H1 (cell line): ENCODE data around the gene UXT. TPM values are rescaled to one million over a fixed set of nuclear protein-coding genes. Genes with fewer than 3 reads are reported as not detected.

Source experiments
- CTCF ChIA-PET: fragments of 300-600 bp; sonication (Branson Sonifier 250); formaldehyde crosslinking; loops from one replicate; lab custom pipeline; 2021; ENCODE audit not compliant: partially characterized antibody; lab: Charles Lee
- POLR2A ChIA-PET: fragments of 300-600 bp; sonication (Branson Sonifier 250); formaldehyde crosslinking; loops from one replicate; lab custom pipeline; 2021; ENCODE audit warnings: inconsistent platforms; ENCODE audit not compliant: partially characterized antibody; lab: Charles Lee
- DNase-seq, 2 experiments: peaks; one replicate each; pipeline versions ENCODE4 v3.0.0 to v3.0.0-alpha.2; 2010 to 2022; ENCODE audit warnings: low spot score in 2 of 2, low read depth in 1 of 2, mixed read lengths in 1 of 2
- FAIRE-seq: peaks from 2 replicates; lab custom pipeline; 2011; peaks lifted over from hg19 to GRCh38; lab: Jason Lieb, UNC
- H2AFZ ChIP-seq: 2 replicates; pipeline ENCODE4 v1.8.1; 2012; ENCODE audit warnings: low read length, inconsistent platforms
- H2AK5ac ChIP-seq: 2 replicates; pipeline ENCODE4 v1.6.1; 2013; ENCODE audit warnings: low read depth, low read length
- H2BK120ac ChIP-seq: replicated peaks from 2 replicates; pipeline ENCODE3; 2013; ENCODE audit warnings: low read depth, low read length, inconsistent platforms
- H2BK12ac ChIP-seq: 2 replicates; pipeline ENCODE4 v1.6.1; 2013; ENCODE audit warnings: low read depth, low read length
- H2BK15ac ChIP-seq: 2 replicates; pipeline ENCODE4 v1.6.1; 2013; ENCODE audit warnings: low read length
- H2BK20ac ChIP-seq: 2 replicates; pipeline ENCODE4 v1.6.1; 2013; ENCODE audit warnings: low read length
- H2BK5ac ChIP-seq: 2 replicates; pipeline ENCODE4 v1.6.1; 2013; ENCODE audit warnings: low read depth, low read length
- H3K14ac ChIP-seq: 2 replicates; pipeline ENCODE4 v1.6.1; 2013; ENCODE audit warnings: inconsistent platforms; ENCODE audit not compliant: insufficient read length
- H3K18ac ChIP-seq: 2 replicates; pipeline ENCODE4 v1.6.1; 2013; ENCODE audit warnings: low read length; ENCODE audit errors: extremely low read depth
- H3K23ac ChIP-seq: 2 replicates; pipeline ENCODE4 v1.6.1; 2013; ENCODE audit warnings: inconsistent platforms; ENCODE audit not compliant: insufficient read length
- H3K23me2 ChIP-seq: 2 replicates; pipeline ENCODE4 v1.6.1; 2013; ENCODE audit warnings: low read depth, low read length
- H3K27ac ChIP-seq: 2 replicates; pipeline ENCODE4 v1.6.1; 2011; ENCODE audit warnings: low read depth, low read length, inconsistent platforms
- H3K27me3 ChIP-seq, 4 experiments: replicated peaks in 1 of 4; 1 replicate in 1 of 4; 2 replicates in 3 of 4; pipeline versions ENCODE4 v1.6.1 to v1.8.1; 2011 to 2013; ENCODE audit warnings: low read length in 3 of 4, mild to moderate bottlenecking in 3 of 4, inconsistent platforms in 2 of 4, mixed read lengths in 2 of 4, moderate library complexity in 1 of 4; ENCODE audit not compliant: control insufficient read depth in 3 of 4, insufficient read depth in 3 of 4; ENCODE audit errors: extremely low read depth in 1 of 4
- H3K36me3 ChIP-seq, 4 experiments: 2 replicates each; pipeline versions ENCODE4 v1.6.1 to v1.8.1; 2011 to 2013; ENCODE audit warnings: mild to moderate bottlenecking in 4 of 4, low read length in 3 of 4, moderate library complexity in 2 of 4, control low read depth in 1 of 4, inconsistent platforms in 1 of 4; ENCODE audit not compliant: insufficient read depth in 4 of 4, control insufficient read depth in 2 of 4
- H3K4ac ChIP-seq: replicated peaks from 2 replicates; pipeline ENCODE3; 2013; ENCODE audit warnings: low read length, low read depth, mixed read lengths, inconsistent platforms; ENCODE audit not compliant: insufficient read length
- H3K4me1 ChIP-seq, 4 experiments: replicated peaks in 1 of 4; 1 replicate in 1 of 4; 2 replicates in 3 of 4; pipeline versions ENCODE4 v1.6.1 to v1.8.1; 2011 to 2013; ENCODE audit warnings: low read length in 3 of 4, inconsistent platforms in 2 of 4, mixed read lengths in 1 of 4; ENCODE audit not compliant: insufficient read depth in 4 of 4, control insufficient read depth in 3 of 4
- H3K4me2 ChIP-seq, 2 experiments: 2 replicates each; pipeline versions ENCODE4 v1.6.1 to v1.8.1; 2011 to 2013; ENCODE audit warnings: low read depth in 2 of 2, low read length in 2 of 2, control low read depth in 1 of 2, inconsistent platforms in 1 of 2, mild to moderate bottlenecking in 1 of 2; ENCODE audit not compliant: insufficient read depth in 1 of 2
- H3K4me3 ChIP-seq, 4 experiments: fragments of 200-600, 300-600 bp in 1 of 4; sonication (generic), shearing (Covaris generic), sonication (Bioruptor Twin) in 1 of 4; 2 replicates each; pipeline versions ENCODE4 v1.5.1 to v1.8.1; 2011 to 2016; ENCODE audit warnings: low read length in 4 of 4, low read depth in 3 of 4, control low read depth in 2 of 4, inconsistent platforms in 2 of 4, mild to moderate bottlenecking in 2 of 4, mixed read lengths in 1 of 4, moderate library complexity in 1 of 4; ENCODE audit not compliant: insufficient read depth in 2 of 4; ENCODE audit errors: extremely low read depth in 1 of 4
- H3K56ac ChIP-seq: replicated peaks from 2 replicates; pipeline ENCODE3; 2013; ENCODE audit warnings: low read depth, mild to moderate bottlenecking, mixed read lengths, low read length, inconsistent platforms; ENCODE audit not compliant: insufficient read length
- H3K79me1 ChIP-seq: 2 replicates; pipeline ENCODE4 v1.6.1; 2013; ENCODE audit warnings: low read depth, low read length, control low read depth
- H3K79me2 ChIP-seq, 2 experiments: 2 replicates each; pipeline versions ENCODE4 v1.6.1 to v1.8.1; 2012 to 2013; ENCODE audit warnings: low read length in 2 of 2, mild to moderate bottlenecking in 2 of 2, inconsistent platforms in 1 of 2; ENCODE audit not compliant: insufficient read depth in 2 of 2, control insufficient read depth in 1 of 2
- H3K9ac ChIP-seq, 4 experiments: replicated peaks in 1 of 4; 1 replicate in 1 of 4; 2 replicates in 3 of 4; pipeline versions ENCODE4 v1.6.1 to v1.8.1; 2011 to 2013; ENCODE audit warnings: low read depth in 3 of 4, low read length in 3 of 4, control low read depth in 2 of 4, mild to moderate bottlenecking in 2 of 4, moderate library complexity in 2 of 4, inconsistent platforms in 1 of 4; ENCODE audit errors: extremely low read depth in 1 of 4
- H3K9me3 ChIP-seq, 2 experiments: 2 replicates each; pipeline versions ENCODE4 v1.6.1 to v1.8.1; 2012 to 2013; ENCODE audit warnings: mild to moderate bottlenecking in 2 of 2, moderate library complexity in 2 of 2, control low read depth in 1 of 2, inconsistent platforms in 1 of 2, low read depth in 1 of 2, low read length in 1 of 2, mixed read lengths in 1 of 2; ENCODE audit not compliant: insufficient read depth in 2 of 2
- H4K20me1 ChIP-seq, 2 experiments: replicated peaks in 1 of 2; 2 replicates each; pipeline versions ENCODE3 to v1.8.1; 2011 to 2013; ENCODE audit warnings: inconsistent platforms in 2 of 2, low read length in 2 of 2, mild to moderate bottlenecking in 1 of 2; ENCODE audit not compliant: insufficient read depth in 2 of 2, control insufficient read depth in 1 of 2
- H4K5ac ChIP-seq: 2 replicates; pipeline ENCODE4 v1.6.1; 2013; ENCODE audit warnings: low read length, low read depth, mixed read lengths, inconsistent platforms; ENCODE audit not compliant: insufficient read length
- H4K8ac ChIP-seq: 2 replicates; pipeline ENCODE4 v1.8.0; 2013; ENCODE audit warnings: mild to moderate bottlenecking, moderate library complexity, low read length, inconsistent platforms; ENCODE audit not compliant: insufficient read depth; ENCODE audit errors: extremely low read depth
- H4K91ac ChIP-seq: replicated peaks from 2 replicates; pipeline ENCODE3; 2013; ENCODE audit warnings: low read length, mixed read lengths, inconsistent platforms; ENCODE audit not compliant: insufficient read length
- ATF3 ChIP-seq: IDR thresholded peaks from 2 replicates; pipeline ENCODE4 v1.6.1; 2011; ENCODE audit warnings: low read depth, mild to moderate bottlenecking, low read length; ENCODE audit not compliant: insufficient read depth
- BCL11A ChIP-seq, 2 experiments: IDR thresholded peaks; one replicate each; pipeline ENCODE4 v1.6.1; 2011; ENCODE audit warnings: low read depth in 2 of 2, low read length in 2 of 2, mild to moderate bottlenecking in 2 of 2
- EP300 ChIP-seq, 2 experiments: IDR thresholded peaks; 1 replicate in 1 of 2; 2 replicates in 1 of 2; pipeline ENCODE4 v1.6.1; 2011 to 2012; ENCODE audit warnings: low read depth in 2 of 2, low read length in 2 of 2, mild to moderate bottlenecking in 2 of 2, borderline replicate concordance in 1 of 2, inconsistent platforms in 1 of 2, moderate library complexity in 1 of 2
- FOSL1 ChIP-seq: IDR thresholded peaks from 2 replicates; pipeline ENCODE4 v1.6.1; 2011; ENCODE audit warnings: mild to moderate bottlenecking, low read depth, low read length, moderate library complexity; ENCODE audit not compliant: insufficient read depth
- JUND ChIP-seq: IDR thresholded peaks from 2 replicates; pipeline ENCODE4 v1.6.1; 2011; ENCODE audit warnings: mild to moderate bottlenecking, improper control_type of control experiment, low read length
- KDM1A ChIP-seq: fragments of 200-600, 300-600 bp; sonication (generic); IDR thresholded peaks from 2 replicates; pipeline ENCODE4 v1.7.1; 2016; ENCODE audit warnings: mild to moderate bottlenecking, low read length, borderline replicate concordance
- NANOG ChIP-seq: IDR thresholded peaks from 2 replicates; pipeline ENCODE4 v1.6.1; 2011; ENCODE audit warnings: low read length, low read depth, mild to moderate bottlenecking, inconsistent platforms; ENCODE audit not compliant: insufficient read depth, poor library complexity, severe bottlenecking
- RNF2 ChIP-seq: fragments of 200-900, 300-1000 bp; sonication (generic); IDR thresholded peaks from 2 replicates; pipeline ENCODE4 v1.7.1; 2016; ENCODE audit warnings: borderline replicate concordance, low read depth, mild to moderate bottlenecking, antibody characterized with exemption, low read length; ENCODE audit not compliant: poor library complexity, severe bottlenecking; ENCODE audit errors: missing control alignments
- SAP30 ChIP-seq: fragments of 300-600 bp; sonication (generic); IDR thresholded peaks from 2 replicates; pipeline ENCODE4 v1.7.1; 2012; ENCODE audit warnings: low read length, moderate library complexity, mild to moderate bottlenecking, inconsistent platforms; ENCODE audit not compliant: insufficient read depth, insufficient replicate concordance
- SIN3A ChIP-seq, 2 experiments: IDR thresholded peaks in 1 of 2; conservative IDR thresholded peaks in 1 of 2; 2 replicates each; pipeline ENCODE4 v1.6.1; 2011 to 2012; ENCODE audit warnings: low read length in 2 of 2, improper control_type of control experiment in 1 of 2, low read depth in 1 of 2, mild to moderate bottlenecking in 1 of 2
- ZNF274 ChIP-seq: IDR thresholded peaks from 2 replicates; pipeline ENCODE4 v1.7.0; 2012; ENCODE audit warnings: low read length, borderline replicate concordance; ENCODE audit errors: extremely low read depth
- WGBS, 2 experiments: shearing (Covaris generic) in 1 of 2; methylation state at CpG; one replicate each; pipeline versions ENCODE4 v1.1.6 to v1.1.7; 2013 to 2015; ENCODE audit warnings: low lambda C conversion rate in 2 of 2, mixed read lengths in 2 of 2, inconsistent platforms in 1 of 2, low coverage in 1 of 2, missing lambda C conversion rate in 1 of 2; ENCODE audit not compliant: insufficient replicate concordance in 2 of 2, insufficient coverage in 1 of 2, insufficient read length in 1 of 2; ENCODE audit errors: extremely low coverage in 1 of 2, missing lambda C conversion rate in 1 of 2; 5-methylcytosine and 5-hydroxymethylcytosine counted together
- polyA plus RNA-seq, 7 experiments: library from polyadenylated mRNA; depleted of rRNA in 3 of 7; stranded (reverse) in 5 of 7; unstranded in 2 of 7; fragments of >200 nt in 5 of 7; fragments of 200-250 nt in 2 of 7; gene quantifications; 1 replicate in 5 of 7; 2 replicates in 1 of 7; 4 replicates in 1 of 7; pipeline versions ENCODE4 v1.2.1 to v1.2.3, GENCODE V29; 2011 to 2013; ENCODE audit warnings: missing spikeins in 2 of 7, mixed read lengths in 2 of 7
- total RNA-seq: library from RNA; stranded (reverse); fragmentation: NEBNext Ultra II Directional; extraction: Animal tissue kit (Norgen Biotek cat#: 25700); gene quantifications from 2 replicates; pipeline ENCODE4 v1.2.1, GENCODE V29; 2021

The UXT gene
- total and polyA plus RNA-seq, 2 of the 8 experiments (the other 6 are each of a cell fraction or from before 2014, with no cell fraction given) = 69.4 to 116 TPM

GRCh38 chrX:47648376-47648775, 10.6 kb downstream of the UXT start:
- Histone ChIP-seq H4K91ac (no peak overlapping the region), H3K4me3 (no peak overlapping the region), H2BK20ac (no peak overlapping the region), H3K56ac (no peak overlapping the region), H2BK15ac (no peak overlapping the region), H3K27ac (no peak overlapping the region), H3K79me2 (peaks cover 4 to 21% of the 10 kb centered on the region in 2 experiments; a peak in 3 of 4 replicates), H3K79me1 (no peaks in the 10 kb centered on the region; the same call in 1 of the 2 replicates), H2BK12ac (no peak overlapping the region), H2AFZ (no peak overlapping the region), H3K4me2 (no peak overlapping the region; a peak in 1 of 4 replicates), H3K27me3 (no peaks in the 10 kb centered on the region), H3K9ac (no peak overlapping the region), H3K36me3 (peaks cover 0 to 3% (median 1%) of the 10 kb centered on the region in 4 experiments; a peak in 1 of 8 replicates), H3K9me3 (no peaks in the 10 kb centered on the region), H3K23me2 (no peaks in the 10 kb centered on the region; the same call in 1 of the 2 replicates), H3K14ac (no peak overlapping the region), H3K4me1 (peaks cover 0 to 6% (median 1%) of the 10 kb centered on the region in 4 experiments; a peak in 3 of 7 replicates), H3K4ac (no peak overlapping the region), H4K20me1 (peaks cover 0 to 8% of the 10 kb centered on the region in 2 experiments), H4K5ac (no peak overlapping the region), H2BK5ac (no peak overlapping the region), H2AK5ac (no peak overlapping the region), H4K8ac (no peak overlapping the region), H3K23ac (no peak overlapping the region), H3K18ac (no peak overlapping the region), H2BK120ac (no peak overlapping the region)
- DNase-seq = no peak
- WGBS, 2 experiments = 100% methylated on average over 2 of the region's 2 CpGs; no CpG with 5 or more reads in 1 of the 2 experiments
- CTCF ChIA-PET = interaction anchor here (0.6 to 1.5 kb wide), 2 partner anchors 23 to 147 kb away, joined by 3 read pairs; no protein-coding TSS in a partner anchor
- FAIRE-seq = no peak
- POLR2A ChIA-PET = interaction anchor here (1.1 kb wide), 1 partner anchor 7 kb away, joined by 3 read pairs; no protein-coding TSS in a partner anchor
- TF ChIP-seq SIN3A (conservative IDR thresholded peaks at IDR 0.05 in 1 of 2, IDR thresholded peaks at IDR 0.05 in 1 of 2; ENCODE audit: low read depth in 1 of 2, low read length in 2 of 2) (no peak), SAP30 (no peak), JUND (no peak), NANOG (no peak), ATF3 (no peak), KDM1A (no peak), EP300 (IDR thresholded peaks at IDR 0.05; ENCODE audit: borderline replicate concordance in 1 of 2, low read depth in 2 of 2, low read length in 2 of 2) (no peak), FOSL1 (no peak), RNF2 (no peak), BCL11A (IDR thresholded peaks at IDR 0.05; ENCODE audit: low read depth in 2 of 2, low read length in 2 of 2) (no peak), ZNF274 (no peak)
